Effector CD8-positive, alpha-beta T cell (primary cell): ENCODE data around the gene TCF25.

Experiments
- DNase-seq: peaks from one replicate; lab custom pipeline; 2025; lab: John Stamatoyannopoulos, UW

Gene TCF25

GRCh38 chr16:89946515-89946914 lies 73.1 kb downstream of the TCF25 start:
- no peak for DNase-seq

- DNase-seq = no peak
Observed at GRCh38 chr16:89949121-89949742, 75.8 kb downstream of the TCF25 start.

- DNase-seq = no peak
Observed at GRCh38 chr16:89949756-89950155, 76.4 kb downstream of the TCF25 start.

- DNase-seq = no peak
Observed at GRCh38 chr16:89951509-89951908, 78.1 kb downstream of the TCF25 start.

- DNase-seq = no peak
Observed at GRCh38 chr16:89952049-89952448, 78.7 kb downstream of the TCF25 start.

- DNase-seq = no peak
Observed at GRCh38 chr16:89952551-89952950, 79.2 kb downstream of the TCF25 start.

GRCh38 chr16:89953671-89954406 lies 80.4 kb downstream of the TCF25 start:
- no peak for DNase-seq

GRCh38 chr16:89954462-89954861 lies 81.1 kb downstream of the TCF25 start:
- no peak for DNase-seq

GRCh38 chr16:89955001-89955685 lies 81.8 kb downstream of the TCF25 start:
- no peak for DNase-seq

GRCh38 chr16:89956505-89957215 lies 83.3 kb downstream of the TCF25 start:
- DNase-seq = no peak

GRCh38 chr16:89957216-89957785 lies 83.9 kb downstream of the TCF25 start:
- DNase-seq = no peak

- DNase-seq = no peak
Observed at GRCh38 chr16:89958068-89958467, 84.7 kb downstream of the TCF25 start.

GRCh38 chr16:89958596-89958995 lies 85.2 kb downstream of the TCF25 start:
- no peak for DNase-seq

- no peak for DNase-seq
Observed at GRCh38 chr16:89960966-89961365, 87.6 kb downstream of the TCF25 start.
